Osteocyte (in vitro differentiated cells): ENCODE measurements around the gene RB1. TPM values are rescaled to one million over a fixed set of nuclear protein-coding genes. Genes with fewer than 3 reads are reported as not detected.

Experiments used
- DNase-seq: peaks from one replicate; pipeline ENCODE4 v3.0.0; 2021; ENCODE audit warnings: mixed read lengths; ENCODE audit not compliant: unreplicated experiment; ENCODE audit errors: extremely low spot score
- H3K27ac Mint-ChIP-seq: one replicate; pipeline ENCODE4 v1.8.0; 2021; ENCODE audit warnings: mild to moderate bottlenecking, mixed read lengths; ENCODE audit not compliant: unreplicated experiment
- H3K27me3 Mint-ChIP-seq: one replicate; pipeline ENCODE4 v1.8.0; 2021; ENCODE audit warnings: mixed read lengths; ENCODE audit not compliant: unreplicated experiment
- H3K36me3 Mint-ChIP-seq: one replicate; pipeline ENCODE4 v1.8.0; 2021; ENCODE audit warnings: mixed read lengths; ENCODE audit not compliant: unreplicated experiment
- H3K4me1 Mint-ChIP-seq: one replicate; pipeline ENCODE4 v1.8.0; 2021; ENCODE audit warnings: mixed read lengths; ENCODE audit not compliant: unreplicated experiment
- H3K4me3 Mint-ChIP-seq: one replicate; pipeline ENCODE4 v1.8.0; 2021; ENCODE audit warnings: mild to moderate bottlenecking, moderate library complexity, mixed read lengths; ENCODE audit not compliant: unreplicated experiment
- H3K9me3 Mint-ChIP-seq: one replicate; pipeline ENCODE4 v1.8.0; 2021; ENCODE audit warnings: mixed read lengths; ENCODE audit not compliant: unreplicated experiment
- long read RNA-seq: library from polyadenylated mRNA; unstranded; transcript quantifications from one replicate; pipeline ENCODE4 v2.0.0, GENCODE V29; 2021
- total RNA-seq: library from RNA; stranded (reverse); gene quantifications from 2 replicates; pipeline ENCODE4 v1.2.1, GENCODE V29; 2021
- TF ChIP-seq, protein P1 (sequence below): fragments of 200-600 bp; sonication (generic); IDR thresholded peaks from 2 replicates; pipeline ENCODE4 v1.5.0; 2021; ENCODE audit warnings: antibody characterized with exemption, mild to moderate bottlenecking, moderate library complexity

Gene RB1
- 42.3 and 45.0 TPM in 2 replicates for total RNA-seq
- long read RNA-seq, full-length matches to known transcripts, result 1 of 23 reads
- long read RNA-seq, partial matches to known transcripts, result 16 of 23 reads
- long read RNA-seq, other reads (novel, unspliced or antisense), result 6 of 23 reads

DNA sequence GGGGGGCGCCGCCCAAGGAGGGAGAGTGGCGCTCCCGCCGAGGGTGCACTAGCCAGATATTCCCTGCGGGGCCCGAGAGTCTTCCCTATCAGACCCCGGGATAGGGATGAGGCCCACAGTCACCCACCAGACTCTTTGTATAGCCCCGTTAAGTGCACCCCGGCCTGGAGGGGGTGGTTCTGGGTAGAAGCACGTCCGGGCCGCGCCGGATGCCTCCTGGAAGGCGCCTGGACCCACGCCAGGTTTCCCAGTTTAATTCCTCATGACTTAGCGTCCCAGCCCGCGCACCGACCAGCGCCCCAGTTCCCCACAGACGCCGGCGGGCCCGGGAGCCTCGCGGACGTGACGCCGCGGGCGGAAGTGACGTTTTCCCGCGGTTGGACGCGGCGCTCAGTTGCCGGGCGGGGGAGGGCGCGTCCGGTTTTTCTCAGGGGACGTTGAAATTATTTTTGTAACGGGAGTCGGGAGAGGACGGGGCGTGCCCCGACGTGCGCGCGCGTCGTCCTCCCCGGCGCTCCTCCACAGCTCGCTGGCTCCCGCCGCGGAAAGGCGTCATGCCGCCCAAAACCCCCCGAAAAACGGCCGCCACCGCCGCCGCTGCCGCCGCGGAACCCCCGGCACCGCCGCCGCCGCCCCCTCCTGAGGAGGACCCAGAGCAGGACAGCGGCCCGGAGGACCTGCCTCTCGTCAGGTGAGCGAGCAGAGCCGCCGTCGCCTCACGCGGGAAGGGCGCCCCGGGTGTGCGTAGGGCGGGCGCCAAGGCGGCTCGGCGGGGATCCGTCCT is at the start of gene RB1:
RB1 (plus strand) TSS at position 393 of the 784 bp plus-strand sequence; CDS start at position 555, 162 bp downstream.
- peak; percentile 95 for DNase-seq
- H3K9me3 Mint-ChIP-seq, result no peaks in the 10 kb centered on the region
- peak within 1 kb of the TSS; percentile 98 for H3K27ac Mint-ChIP-seq
- H3K4me1 Mint-ChIP-seq, result peaks cover 27% of the 10 kb centered on the region
- H3K36me3 Mint-ChIP-seq, result peaks cover 7% of the 10 kb centered on the region
- TF ChIP-seq, protein P1, sequence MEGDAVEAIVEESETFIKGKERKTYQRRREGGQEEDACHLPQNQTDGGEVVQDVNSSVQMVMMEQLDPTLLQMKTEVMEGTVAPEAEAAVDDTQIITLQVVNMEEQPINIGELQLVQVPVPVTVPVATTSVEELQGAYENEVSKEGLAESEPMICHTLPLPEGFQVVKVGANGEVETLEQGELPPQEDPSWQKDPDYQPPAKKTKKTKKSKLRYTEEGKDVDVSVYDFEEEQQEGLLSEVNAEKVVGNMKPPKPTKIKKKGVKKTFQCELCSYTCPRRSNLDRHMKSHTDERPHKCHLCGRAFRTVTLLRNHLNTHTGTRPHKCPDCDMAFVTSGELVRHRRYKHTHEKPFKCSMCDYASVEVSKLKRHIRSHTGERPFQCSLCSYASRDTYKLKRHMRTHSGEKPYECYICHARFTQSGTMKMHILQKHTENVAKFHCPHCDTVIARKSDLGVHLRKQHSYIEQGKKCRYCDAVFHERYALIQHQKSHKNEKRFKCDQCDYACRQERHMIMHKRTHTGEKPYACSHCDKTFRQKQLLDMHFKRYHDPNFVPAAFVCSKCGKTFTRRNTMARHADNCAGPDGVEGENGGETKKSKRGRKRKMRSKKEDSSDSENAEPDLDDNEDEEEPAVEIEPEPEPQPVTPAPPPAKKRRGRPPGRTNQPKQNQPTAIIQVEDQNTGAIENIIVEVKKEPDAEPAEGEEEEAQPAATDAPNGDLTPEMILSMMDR, result no peak
- no peaks in the 10 kb centered on the region for H3K27me3 Mint-ChIP-seq
- peak within 1 kb of the TSS; percentile 92 for H3K4me3 Mint-ChIP-seq

DNA sequence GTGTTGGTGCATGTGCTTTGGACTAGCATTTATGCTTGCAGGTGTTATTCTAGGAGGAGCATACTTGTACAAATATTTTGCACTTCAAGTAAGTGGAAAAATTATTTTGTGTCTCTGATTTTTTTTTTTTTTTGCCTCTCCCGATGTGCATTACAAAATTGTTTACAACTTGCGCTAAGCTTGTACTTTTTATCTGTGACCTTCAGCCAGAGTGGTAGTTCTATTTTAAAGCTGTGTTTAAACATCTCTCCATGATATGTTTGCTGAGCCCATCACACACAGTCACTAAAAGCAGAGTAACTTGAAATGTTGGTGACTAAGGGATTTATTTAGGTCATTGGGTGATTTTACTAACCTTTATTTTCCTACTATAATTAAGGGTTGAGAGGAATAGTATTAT is 49.7 kb upstream of the RB1 start:
- TF ChIP-seq, protein P1, result no peak
- Mint-ChIP-seq H3K27me3 (no peaks in the 10 kb centered on the region), H3K4me3 (no peak overlapping the region), H3K27ac (no peak overlapping the region), H3K4me1 (peaks cover 10% of the 10 kb centered on the region), H3K9me3 (no peaks in the 10 kb centered on the region), H3K36me3 (peaks cover 37% of the 10 kb centered on the region)
- no peak for DNase-seq

GRCh38 chr13:48255090-48255489 is 48.5 kb upstream of the RB1 start:
- Mint-ChIP-seq H3K4me1 (peaks cover 12% of the 10 kb centered on the region), H3K27ac (no peak overlapping the region), H3K36me3 (peaks cover 46% of the 10 kb centered on the region), H3K27me3 (no peaks in the 10 kb centered on the region), H3K9me3 (no peaks in the 10 kb centered on the region), H3K4me3 (no peak overlapping the region)
- TF ChIP-seq, protein P1, result no peak
- no peak for DNase-seq

- peaks cover 12% of the 10 kb centered on the region for H3K4me1 Mint-ChIP-seq
- no peak overlapping the region for H3K4me3 Mint-ChIP-seq
- no peak for DNase-seq
- TF ChIP-seq, protein P1, result no peak
- H3K27me3 Mint-ChIP-seq, result no peaks in the 10 kb centered on the region
- no peak overlapping the region for H3K27ac Mint-ChIP-seq
- peaks cover 50% of the 10 kb centered on the region for H3K36me3 Mint-ChIP-seq
- H3K9me3 Mint-ChIP-seq, result no peaks in the 10 kb centered on the region
Observed at GRCh38 chr13:48255954-48256353, 47.6 kb upstream of the RB1 start.

- no peak for DNase-seq
- Mint-ChIP-seq H3K27me3 (no peaks in the 10 kb centered on the region), H3K4me3 (no peak overlapping the region), H3K4me1 (peaks cover 5% of the 10 kb centered on the region), H3K36me3 (peaks cover 65% of the 10 kb centered on the region), H3K27ac (no peak overlapping the region), H3K9me3 (no peaks in the 10 kb centered on the region)
- TF ChIP-seq, protein P1, result no peak
Observed at GRCh38 chr13:48258002-48258401, 45.5 kb upstream of the RB1 start.
